ENCODE results near the gene CCDC86.

Gene CCDC86

DNA sequence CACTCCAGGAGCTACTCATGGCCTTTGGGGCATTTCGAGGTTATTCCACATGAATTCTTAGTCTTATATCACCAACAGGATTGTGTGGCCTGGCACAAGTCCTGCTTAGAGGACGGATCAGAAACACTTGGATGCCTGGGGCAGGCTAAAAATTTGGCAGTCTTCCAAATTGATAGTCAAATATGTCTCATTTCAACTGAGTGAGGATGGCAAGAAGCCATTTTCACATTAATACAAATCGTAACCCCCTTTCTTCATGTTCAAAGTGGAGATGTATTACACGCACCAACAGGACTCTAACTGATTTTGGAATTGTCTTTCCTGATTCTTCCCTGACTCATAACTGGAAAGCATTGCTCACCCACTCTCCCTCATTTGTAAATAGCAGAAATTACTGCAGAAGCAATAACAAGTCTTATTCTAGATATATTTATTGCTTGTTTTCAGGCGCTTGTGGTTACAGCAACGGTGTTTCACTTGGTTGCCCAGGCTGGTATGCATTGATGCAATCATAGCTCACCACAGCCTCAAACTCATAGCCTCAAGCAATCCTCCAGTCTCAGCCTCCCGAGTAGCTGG is 10.3 kb upstream of the CCDC86 start:
- no peak for FAIRE-seq

DNA sequence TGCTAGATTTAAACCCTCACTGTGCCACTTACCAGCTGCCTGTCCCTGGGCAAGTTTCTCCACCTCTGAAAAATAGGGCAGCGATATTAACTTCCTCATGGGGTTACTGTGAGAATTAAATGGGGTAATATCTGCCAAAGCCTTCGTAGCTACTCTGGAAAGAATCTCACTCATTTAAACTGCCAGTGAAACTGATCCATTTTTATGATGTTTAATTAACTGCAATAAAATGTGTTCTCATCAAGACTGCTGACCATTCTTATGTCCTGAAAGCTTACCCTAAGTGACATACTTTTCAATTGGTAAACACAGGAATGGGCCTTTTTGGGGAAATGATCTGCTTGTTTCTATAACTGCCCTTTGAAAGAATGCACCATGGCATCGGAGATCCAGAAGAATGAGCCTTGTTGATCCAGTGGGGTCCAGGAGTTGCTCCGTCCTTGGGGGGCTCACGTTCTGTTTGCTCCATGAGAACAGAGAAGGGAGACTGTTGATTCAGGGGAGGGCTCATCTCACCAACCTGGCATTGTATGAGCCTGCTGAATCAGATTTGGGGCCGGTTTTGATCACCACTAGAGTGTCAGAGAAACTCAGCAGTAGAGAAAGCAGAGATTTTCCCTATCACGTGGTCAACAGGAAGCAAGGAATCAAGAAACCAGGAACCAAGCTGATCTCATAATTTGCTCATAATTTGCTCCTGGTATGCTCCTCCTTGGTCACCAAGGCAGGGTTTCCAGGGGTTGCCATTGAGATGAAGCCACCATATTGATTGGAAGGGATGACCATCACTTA is 7.0 kb upstream of the CCDC86 start:
- FAIRE-seq = no peak

DNA sequence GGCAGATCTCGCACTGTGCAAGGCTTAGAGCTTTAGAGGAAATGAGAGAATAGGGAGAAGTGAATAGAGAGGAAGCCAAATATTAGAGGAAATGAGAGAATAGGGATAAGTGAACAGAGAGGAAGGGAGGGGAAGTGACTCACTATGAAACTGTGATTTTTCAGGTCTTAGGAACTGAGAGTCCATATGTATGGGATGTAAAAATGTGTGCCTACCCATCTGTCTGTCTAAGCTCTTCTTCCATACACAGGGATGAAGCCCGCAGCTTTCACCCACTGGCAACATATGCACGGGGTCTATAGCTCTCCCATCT is 6.4 kb upstream of the CCDC86 start:
- FAIRE-seq = no peak

DNA sequence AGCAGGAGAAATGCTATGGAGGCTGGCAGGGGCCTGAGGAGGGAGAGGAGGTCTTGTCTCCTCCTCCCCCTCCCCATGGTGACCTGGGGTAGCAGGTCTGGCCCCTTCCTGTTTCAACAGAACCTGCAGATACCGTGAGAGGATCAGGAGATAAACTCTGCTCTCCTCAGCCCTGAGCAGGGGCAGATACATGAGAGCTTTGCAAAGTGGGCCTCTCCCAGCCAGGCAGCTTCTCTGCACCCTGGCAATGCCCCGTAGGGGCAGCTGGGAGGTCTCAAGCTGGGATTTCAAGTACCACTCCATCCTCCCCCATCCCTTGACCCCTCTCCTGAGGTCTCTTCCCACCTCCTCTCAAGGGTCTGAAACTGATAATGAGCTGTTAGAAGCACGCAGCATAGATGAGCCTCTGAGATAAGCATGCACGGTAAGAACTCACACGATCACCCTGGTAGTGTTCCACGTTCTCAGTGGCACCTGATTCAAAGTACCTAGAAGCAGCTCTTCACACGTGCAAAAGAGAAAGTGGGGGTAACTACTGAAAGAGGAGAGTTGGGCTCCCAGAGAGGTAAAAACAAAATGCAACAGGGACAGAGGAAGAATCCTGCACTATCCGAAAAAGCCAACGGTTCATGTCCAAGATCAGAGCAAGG is 4.9 kb upstream of the CCDC86 start:
- no peak for FAIRE-seq

DNA sequence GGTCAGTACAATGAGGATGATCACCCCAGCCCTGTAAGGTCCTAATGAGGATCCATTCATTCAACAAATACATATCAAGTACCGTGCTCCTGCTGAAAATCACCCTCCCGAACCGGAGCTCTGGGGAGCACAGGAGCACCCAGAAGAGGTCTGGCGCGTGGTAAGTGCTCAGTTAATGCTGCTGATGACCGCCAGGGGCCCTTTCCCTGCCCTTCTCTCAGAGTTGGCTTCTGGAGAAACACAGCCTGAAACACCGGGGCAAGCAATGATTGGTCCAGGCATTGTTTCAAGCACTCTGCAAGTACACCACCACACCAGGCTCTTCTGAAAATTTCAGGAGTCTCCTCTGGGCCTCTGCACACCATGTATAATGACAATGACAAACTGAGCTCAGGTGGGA is 3.8 kb upstream of the CCDC86 start:
- FAIRE-seq = no peak

DNA sequence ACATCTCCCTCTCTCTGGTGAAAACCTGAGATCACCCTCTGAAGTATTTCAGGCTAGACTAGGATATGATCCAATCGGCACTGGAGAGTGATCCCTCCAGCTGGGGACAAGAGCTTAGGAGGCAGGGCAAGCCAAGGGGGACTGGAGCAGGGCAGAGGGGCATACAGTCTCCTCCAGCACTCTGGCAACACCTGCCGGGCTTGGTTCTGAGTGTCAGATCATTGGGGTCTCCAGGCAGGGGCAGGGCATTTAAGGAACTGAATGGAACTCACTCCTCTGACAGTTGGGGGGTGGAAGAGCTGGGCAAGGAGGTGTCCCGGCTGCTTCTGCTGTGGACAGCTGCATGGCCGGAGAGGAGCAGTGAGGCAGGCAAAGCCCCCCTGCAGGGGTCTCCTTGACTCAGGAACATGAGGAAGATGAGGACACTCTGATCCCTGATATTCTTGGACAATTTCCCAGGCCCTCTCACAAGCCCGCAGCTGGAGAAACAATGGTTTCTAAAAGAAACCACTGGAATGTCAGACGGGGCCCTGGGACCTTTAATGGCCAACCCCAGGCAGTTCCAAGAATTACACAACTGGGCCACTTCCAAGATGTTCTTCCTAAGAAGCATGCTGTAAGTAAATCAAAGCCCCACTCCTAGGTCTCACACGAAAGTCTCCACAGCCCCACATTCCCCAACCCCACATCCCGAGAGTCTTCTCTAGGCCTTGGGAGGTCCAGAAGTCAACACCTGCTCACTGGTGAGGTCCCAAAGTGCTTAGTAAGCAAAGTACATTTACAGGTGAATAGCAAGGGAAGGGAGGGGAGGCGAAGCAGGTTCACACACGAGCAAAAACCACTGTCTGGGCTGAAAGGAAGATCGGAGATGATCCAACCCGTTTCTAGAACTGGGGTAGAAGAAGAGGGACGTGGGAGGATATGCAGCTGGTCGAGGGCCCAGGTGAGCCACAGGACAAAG is 1.2 kb upstream of the CCDC86 start:
- FAIRE-seq = no peak

DNA sequence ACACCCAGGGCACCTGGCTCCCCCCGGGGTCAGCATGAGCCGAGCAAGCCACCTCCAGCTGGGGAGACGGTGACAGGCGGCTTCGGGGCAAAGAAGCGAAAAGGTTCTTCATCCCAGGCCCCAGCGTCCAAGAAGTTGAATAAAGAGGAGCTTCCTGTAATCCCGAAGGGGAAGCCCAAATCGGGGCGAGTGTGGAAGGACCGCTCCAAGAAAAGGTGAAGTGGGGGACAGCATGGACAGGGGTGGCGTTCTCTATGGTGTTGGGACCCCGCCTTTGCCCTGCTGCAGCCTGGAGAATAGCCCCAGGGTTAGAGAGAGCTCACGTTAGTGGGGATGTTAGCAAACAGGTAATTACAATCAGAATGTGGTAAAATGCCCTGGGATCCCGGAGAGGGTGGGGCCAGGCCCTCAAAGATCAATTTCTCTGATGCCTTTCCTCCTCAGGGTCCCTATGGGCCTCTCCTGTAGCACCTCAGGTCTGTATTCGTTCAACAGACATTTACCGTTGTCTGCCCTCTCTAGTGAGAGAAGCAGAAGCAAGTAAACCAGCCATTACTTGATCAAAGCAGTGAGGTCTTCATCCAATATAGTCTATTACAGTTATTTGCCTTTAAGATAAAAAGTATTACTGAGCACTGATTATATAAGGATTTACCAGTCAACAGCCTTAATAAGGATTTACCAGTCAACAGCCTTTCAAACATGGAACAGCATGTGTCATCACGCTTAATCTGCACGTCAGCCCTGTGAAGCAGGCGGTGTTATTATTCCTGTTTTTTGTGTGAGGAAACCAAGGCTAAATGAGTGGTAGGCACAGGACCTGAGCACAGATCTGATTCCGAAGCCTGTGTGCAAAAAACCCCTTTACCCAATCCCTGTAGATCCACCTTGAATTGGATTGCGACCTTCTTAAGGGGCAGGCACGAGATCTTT is 1.0 kb downstream of the CCDC86 start:
- FAIRE-seq = no peak

DNA sequence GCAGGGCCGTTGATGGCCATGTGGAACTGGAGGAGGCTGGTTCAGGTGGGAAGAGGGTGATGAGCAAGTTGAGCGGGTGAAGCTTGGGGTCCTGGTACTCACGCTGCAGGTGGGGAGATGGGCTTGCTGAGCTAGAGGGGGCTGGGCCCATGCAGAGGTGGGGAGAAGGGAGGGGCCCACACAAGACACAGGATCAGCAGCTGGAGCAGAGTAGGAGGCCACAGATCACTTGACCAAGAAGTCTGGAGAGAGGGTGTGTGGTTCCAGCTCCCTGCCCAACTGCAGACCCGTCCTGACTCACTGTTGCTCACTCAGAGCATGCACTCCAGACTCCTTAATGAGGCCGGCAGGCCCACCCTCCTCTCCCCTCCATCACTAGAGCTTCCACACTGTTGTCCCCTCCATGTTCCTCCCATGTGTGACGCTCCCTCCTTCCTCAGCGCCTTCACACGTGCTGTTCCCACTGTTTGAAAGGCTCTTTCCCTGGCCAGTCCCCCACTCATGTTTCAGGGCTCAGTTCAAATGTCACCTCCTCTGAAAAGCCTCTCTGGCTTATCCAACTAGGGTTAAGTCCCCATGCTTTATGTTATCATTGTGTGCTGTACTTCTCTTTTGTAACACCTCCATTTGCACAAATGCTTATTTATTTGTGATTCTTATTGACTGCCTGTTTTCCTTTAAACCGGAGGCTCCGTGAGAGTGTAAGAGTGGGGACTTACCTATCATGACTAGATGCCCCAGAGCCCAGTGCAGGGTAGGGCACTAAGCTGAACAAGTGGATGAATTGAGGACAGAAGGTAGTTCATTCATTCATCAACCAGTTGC is 2.3 kb downstream of the CCDC86 start:
- FAIRE-seq = no peak

DNA sequence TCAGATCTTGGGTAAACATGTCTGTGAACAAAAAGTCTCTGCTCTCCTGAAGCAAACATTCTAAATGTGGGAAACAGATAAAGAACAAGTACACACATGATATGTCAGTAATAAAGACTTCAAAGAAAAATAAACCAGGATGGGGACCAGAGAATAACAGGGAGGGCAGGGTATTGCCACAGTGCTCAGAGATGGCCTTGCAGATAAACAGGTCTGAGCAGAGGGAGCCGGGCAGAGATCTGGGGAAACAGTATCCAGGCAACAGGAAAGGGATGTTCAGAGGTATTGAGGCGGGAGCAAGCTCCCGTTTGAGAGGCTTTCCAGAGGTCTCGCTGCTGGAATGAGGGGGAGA is 2.9 kb downstream of the CCDC86 start:
- FAIRE-seq = no peak

DNA sequence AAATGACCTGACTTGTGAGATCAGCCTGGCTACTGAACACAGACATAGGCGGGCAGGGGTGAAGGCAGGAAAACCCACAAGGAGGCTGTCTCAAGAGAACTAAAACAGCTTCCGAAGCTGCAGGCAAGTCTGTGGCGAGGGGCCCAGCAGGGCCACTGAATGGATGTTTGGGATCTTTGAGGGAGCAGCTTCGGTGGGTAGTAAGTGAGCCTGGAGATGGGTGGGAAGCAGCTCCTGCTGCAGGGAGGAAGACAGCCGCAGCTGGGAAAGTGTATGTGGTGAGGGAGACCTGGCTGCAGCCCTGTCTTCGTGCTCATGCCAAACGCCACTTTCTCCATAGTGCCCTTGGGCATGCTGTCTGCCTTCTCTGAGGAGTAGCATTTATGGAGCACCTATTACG is 3.4 kb downstream of the CCDC86 start:
- no peak for FAIRE-seq

DNA sequence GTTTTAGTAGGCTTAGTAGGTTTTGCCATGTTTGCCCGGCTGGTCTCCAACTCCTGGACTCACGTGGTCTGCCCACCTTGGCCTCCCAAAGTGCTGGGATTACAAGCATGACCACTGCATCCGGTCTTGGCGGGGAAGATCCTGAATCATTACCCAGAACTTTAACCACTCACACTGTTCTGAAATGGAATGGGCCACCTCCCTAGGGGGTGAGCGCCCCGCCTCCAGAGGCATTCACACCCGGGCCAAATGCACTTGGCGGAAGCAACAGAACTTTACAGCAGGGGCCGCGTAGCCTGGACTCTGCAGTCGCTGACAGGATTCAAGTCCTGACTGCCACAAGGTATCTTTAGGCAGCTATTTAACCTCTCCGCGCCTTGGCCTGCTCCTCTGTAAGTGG is 5.4 kb downstream of the CCDC86 start:
- FAIRE-seq = no peak

DNA sequence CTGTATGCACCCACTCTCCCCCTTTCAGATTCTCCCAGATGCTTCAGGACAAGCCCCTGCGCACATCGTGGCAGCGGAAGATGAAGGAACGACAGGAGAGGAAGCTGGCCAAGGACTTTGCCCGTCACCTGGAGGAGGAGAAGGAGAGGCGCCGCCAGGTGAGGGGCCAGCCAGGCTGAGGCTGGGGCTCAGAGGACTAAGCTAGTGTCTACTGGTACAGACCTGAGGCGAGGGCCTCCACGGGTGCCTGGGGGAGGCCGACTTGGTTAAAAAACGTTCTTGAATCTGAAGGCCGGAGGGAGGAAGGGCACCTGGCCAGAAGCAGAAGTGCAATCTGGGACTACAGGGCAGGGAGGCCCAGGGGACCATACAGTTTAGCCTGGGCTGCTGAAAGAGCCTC is 6.0 kb downstream of the CCDC86 start:
- no peak for FAIRE-seq

DNA sequence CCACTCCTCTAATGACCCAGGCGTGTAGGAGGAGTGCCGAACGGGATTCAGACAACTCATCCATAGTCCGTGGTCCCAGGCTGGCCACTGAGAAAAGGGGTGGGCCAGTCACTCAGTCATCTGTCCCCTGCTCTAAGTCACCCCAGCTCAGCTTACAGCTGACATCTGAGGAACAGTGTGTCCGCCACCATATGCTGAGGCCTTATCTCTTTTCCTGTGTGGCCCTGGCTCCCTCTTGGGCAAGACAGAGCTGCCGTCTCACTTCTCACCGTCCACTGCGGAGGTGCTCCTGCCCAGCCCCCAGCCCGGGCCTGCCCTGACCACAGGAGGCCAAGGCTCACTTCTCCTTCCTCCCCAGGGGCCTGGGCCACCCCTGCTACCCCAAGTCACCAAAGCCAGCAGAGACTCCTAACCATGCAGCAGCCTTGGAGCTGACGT is 6.8 kb downstream of the CCDC86 start:
- no peak for FAIRE-seq

DNA sequence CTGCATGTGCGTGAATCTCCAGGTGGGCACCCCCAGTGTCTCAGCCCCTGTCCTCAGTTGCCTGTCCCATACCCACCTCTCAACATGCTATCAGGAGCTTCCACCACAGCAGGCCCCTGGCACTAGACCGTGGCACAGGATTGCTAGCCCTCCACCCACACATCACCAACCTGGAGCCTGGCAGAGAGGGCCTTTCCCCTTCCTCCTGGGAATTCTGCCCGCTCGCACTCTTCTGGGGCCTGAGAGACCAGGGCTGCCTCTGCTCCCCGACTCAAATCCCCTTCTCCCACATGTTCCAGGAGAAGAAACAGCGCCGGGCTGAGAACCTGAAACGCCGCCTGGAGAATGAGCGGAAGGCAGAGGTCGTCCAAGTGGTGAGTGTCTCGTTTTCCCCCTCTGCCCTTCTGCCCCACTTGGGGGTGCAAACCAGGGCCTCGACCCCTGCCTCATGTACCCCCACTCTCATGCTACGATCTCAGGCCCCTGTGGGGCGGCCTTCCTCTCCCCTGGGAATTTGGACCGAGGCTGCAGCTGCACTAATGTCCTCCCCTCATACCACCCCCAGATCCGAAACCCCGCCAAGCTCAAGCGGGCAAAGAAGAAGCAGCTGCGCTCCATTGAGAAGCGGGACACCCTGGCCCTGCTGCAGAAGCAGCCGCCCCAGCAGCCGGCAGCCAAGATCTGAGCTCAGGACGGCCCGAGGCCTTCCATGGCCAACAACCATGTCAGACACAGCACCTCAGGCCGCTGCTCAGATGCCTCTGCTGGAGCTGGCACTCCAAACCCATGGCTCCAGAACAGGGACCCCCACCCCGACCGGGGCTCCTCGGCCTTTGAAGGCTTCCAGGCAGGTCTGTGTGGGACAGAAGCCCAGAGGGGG is 8.0 kb downstream of the CCDC86 start:
- FAIRE-seq = no peak

DNA sequence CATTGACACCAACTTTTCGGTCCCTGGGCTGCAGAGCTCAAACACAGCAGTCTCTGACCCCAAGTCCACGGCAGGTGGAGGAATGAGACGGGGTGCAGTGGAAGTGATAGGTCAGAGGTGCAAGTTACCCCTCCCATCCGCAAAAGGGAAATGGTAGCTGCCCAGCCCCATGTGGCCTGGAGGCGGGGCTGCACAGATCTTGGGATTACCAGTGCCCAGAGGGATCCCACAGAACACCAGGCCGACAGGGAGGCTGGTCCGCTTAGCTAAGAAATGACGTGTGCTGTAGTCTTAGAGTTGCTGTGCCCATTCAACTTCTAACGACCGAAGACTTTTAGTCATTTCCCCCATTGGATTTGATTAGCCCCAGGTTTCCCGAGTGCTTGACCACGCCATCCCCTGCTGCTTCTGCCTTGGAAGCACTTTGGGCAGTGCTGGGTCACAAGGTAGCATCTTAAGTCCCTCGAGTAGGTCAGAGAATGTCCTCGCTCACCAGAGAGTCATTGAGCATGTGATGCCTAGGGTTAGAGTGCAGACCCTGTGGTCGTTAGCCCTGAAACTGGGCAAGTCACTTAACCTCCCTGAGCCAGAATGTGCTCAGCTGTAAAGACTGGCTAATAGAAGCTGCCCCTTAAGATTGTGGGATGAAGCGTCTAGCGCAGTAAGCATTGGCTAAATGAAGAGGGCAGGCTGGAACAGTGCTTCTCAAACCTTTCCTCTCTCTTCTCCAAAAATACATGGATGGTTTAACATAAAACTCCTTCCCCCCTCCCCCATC is 9.6 kb downstream of the CCDC86 start:
- FAIRE-seq = no peak

DNA sequence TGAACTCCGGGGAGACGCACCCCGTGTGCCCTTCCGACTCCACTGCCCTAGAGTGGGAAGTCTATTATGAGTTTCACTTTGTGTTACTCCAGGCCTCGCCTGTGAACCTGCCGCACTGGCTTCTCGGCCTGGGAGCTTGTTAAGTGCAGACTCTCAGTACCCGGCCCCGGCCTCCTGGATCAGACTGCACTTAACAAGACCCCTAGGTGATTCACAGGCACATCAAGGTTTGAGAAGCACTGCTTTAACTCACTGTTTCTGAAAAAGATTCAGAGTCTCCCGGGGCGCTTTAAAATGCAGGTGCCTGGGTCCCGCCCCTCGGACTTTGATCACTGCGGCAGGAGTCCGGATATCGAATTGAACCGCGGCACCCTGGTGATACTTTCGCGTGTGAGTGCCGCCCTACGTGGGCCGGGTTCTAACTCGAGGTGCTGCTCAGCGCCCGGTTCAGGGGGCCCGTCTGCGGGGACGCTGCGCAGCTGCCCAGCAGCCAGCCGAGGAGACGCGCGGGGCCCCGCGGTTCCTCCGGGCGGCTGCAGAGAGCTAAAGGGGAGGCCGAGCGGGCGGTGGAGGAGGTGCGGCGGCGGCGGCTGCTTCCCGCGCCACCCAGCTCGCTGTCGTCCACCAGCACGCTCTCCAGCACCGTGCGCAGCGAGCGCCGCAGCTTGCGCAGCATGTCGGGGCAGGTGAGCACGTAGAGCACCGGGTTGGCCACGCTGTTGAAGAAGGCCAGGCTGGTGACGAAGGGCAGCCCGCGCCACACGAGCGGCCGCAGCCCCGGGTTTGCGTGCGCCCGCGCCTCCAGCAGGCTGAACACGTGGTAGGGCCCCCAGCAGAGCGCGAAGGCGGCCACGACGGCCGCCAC is 10.4 kb downstream of the CCDC86 start:
- no peak for FAIRE-seq

DNA sequence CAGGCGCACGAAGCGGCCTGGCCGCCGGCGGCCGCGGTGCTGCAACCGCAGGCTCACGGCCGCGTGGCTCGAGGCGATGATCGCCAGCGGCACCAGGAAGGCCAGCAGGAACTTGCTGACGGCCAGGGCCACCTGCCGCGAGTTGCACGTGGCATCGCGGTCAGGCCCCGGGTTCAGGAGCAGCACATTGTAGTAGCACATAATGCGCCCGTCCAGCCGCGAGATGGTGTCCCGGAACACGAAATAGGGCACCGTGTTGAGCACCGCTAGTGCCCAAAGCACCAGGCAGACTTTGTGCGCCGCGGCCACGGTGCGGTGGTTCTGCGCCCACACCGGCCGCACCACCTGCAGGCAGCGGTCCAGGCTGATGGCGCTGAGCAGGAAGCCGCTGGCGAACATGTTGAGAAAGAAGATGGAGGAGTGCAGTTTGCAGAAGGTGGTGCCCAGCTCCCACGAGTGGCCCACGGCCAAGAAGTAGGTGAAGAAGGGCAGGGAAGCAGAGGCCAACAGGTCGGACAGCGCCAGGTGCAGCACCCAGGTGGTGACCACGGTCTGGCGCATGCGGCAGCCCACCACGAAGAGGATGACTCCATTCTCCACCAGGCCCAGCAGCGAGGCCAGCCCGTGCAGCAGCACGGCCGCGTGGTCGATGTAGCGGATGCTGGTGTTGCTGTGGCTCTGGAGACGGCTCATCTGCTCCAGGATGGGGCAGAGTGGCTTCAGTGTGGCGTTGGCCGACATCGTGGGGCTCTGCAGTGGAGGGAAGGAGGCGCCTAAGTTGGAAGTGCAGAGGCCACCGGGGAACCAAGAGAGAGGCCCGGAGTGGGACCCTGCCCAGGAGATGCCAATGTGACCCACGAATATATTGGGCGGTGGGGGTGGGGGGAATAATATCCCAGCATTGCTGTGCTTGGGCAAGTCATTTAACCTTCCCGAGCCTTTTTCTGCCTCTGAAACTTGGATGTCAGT is 11.4 kb downstream of the CCDC86 start:
- no peak for FAIRE-seq
